ENCODE results near the gene KCTD1.

Gene KCTD1

DNA sequence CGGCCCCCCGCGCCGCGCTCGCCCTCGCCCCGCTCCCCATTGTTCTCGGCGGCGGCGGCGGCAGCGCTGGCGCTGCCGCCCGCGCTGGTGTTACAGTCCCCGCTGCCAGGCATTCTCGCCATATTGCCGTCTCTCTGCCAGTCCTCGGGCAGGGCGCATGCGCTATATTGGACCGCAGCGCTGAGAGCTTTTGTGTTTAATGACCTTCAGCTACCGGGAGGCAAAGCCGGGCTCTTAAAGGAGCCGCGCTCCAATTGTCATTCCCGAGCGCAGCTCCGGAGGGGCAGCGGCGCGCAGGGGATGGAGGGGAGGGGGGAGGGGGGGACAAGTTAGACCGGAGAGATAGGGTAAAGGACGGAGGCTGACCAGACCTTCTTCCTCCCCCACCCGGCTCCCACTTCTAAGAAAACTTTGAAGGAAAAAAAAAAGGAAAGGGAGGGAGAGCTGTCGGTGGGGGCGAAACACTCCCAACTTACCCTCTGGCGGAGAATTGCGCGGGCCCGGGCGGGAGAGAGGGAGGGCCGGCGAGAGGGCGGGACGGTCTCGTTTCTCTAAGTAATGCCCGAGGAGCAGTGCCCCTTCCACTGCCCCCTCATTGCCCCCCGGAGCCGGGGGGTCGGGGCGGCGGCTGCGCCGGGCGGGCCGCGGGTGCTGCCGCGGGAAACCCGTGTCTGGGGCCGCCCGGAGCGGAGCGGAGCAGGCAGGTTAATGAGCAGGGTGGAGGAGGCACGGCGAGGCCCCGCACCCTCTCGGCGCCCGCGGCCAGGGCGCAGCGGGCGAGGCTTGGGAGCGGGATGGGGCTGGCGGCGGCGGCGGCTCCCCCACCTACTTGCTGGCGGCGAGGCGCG lies at the start of gene KCTD1:
KCTD1 (minus strand) TSS at position 139 of the 848 bp plus-strand sequence; CDS start at position 122, 17 bp downstream.
- peak; percentile 94 for DNase-seq

DNA sequence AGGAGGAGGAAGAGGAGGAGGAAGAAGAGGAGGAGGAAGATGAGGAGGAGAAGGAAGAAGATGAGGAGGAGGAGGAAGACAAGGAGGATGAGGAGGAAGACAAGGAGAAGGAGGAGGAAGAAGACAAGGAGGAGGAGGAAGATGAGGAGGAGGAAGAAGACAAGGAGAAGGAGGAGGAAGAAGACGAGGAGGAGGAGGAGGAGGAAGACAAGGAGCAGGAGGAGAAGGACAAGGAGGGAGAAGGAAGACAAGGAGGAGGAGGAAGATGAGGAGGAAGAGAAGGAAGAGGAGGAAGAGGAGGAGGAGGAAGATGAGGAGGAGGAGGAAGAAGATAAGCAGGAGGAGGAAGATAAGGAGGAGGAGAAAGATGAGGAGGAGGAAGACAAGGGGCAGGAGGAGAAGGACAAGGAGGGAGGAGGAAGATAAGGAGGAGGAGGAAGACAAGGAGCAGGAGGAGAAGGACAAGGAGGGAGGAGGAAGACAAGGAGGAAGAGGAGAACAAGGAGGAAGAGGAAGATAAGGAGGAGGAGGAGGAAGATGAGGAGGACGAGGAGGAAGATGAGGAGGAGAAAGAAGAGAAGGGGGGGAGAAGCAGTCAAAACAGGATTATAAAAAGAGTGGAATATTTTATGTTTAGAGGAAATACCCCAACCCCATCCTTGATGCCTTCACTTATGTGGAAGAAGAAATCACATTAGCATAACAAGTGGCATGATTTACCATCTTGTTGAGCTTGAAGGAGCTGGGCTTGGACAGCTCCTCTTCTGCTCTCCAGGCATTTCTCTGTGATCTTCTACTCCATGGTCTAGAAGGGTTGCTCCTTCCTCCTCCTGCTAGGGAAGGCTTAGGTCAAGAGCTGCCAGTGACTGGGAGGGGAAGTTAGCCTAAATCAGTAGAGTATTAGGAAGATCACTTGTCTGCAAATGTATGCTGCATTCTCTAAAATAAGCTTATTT lies 45.3 kb upstream of the KCTD1 start:
- DNase-seq = no peak

DNA sequence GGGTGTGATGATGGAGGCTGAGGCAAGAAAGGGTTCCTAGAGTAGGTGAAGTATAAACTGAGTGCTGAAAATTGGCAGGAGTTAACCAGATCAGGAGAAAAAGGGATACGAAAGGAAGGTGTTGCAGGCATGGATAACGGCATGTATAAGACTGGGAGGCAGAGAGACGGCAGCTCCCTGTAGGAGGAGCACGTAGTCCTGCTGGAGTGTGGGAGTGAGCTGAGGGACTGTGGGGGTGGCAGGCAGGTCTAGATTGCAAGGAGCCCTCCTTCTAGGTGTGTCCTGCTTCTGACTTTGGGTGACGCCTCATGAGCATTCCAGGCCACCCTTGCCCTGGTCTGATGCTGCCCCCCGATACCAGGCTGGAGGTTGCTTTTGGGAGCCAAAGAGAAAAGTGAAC lies 36.4 kb upstream of the KCTD1 start:
- DNase-seq = no peak

DNA sequence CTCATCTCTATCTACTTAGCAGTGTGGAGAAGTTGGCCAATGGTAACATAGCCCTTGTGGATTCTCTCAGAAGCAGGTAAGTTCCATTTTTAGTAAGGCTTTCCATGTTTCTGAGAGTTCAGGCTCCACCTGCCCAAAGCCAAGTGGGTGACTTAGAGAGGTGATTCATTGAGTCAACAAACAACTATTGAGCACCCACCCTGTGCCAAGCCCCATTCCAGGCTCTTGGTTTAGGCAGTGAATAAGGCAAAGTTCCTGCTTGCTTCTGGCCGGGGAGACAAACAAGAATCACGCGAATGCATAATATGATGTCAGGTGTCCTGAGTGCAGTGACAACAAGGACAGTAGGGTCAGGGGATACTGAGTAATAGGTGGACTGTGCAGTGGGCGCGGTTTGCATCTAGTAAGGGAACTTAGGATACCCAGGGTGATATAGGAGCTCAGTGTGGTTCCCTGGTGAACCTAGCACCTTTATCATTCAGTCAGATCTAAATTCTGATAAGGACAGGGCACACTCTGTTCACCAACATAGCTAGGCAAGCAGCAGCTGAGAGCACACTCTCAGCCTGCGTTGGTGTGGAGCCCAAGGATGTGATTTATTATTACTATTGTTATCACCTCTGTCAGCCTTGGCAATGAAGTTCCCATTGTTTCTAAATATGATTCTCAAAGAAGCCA lies 31.7 kb upstream of the KCTD1 start:
- DNase-seq = no peak

DNA sequence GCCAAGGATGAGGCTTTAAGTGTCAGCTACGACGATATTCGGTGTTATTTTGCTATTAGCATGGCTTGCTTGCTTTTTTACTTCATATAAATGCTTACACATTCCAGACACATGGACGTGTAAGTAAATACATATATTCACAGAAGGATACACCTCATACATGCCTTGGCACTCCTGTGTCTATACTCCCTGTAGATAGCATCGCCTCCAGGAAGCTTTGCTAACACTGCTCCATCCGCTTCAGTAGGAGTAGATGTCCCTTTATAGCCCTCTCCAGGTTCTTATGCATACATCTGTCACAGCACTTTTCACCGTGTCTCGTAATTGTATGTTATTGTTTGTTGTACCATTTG lies 27.5 kb upstream of the KCTD1 start:
- DNase-seq = no peak

DNA sequence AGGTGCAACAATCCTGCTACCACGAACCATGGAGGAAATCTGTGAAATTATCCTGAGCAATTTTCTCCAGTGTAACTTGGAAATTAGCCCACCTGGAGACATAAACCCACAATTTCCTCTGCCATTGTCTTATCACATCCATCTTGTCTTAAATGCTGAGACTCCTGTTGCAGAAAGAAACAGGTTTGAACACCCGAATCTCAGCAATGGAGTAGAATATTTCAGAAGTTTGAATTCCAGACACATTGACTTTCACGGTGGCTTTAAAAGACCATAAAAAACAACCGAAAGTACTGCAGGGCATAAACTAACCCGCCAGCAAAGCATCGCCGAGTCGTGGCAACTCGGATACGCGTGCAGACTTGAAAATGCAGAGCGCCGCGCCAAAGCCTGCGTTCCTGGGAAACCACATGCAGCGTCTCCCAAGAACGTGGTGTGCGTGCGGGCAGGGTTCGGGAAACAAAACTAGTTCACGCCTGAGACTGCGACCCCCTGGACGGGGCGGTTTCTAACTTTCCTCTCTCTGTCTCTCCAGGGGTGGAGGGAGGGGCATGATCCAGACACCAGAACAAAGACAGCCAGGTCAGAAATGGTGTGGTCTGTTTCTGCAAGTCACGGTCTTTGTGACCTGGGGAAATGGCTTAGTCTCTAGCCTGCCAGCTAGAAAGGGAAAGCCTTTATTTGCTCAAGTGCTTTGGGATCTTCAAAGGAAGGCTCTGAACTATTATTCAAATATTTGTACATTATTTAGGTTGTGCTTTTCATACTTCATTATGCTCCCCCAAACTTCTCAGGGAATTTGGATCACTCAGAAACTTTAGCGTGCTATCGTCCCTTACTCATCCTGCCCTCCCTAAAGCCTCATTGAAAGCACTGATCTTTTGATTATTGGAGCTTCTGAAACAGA lies 26.9 kb upstream of the KCTD1 start:
- peak; percentile 39 for DNase-seq

DNA sequence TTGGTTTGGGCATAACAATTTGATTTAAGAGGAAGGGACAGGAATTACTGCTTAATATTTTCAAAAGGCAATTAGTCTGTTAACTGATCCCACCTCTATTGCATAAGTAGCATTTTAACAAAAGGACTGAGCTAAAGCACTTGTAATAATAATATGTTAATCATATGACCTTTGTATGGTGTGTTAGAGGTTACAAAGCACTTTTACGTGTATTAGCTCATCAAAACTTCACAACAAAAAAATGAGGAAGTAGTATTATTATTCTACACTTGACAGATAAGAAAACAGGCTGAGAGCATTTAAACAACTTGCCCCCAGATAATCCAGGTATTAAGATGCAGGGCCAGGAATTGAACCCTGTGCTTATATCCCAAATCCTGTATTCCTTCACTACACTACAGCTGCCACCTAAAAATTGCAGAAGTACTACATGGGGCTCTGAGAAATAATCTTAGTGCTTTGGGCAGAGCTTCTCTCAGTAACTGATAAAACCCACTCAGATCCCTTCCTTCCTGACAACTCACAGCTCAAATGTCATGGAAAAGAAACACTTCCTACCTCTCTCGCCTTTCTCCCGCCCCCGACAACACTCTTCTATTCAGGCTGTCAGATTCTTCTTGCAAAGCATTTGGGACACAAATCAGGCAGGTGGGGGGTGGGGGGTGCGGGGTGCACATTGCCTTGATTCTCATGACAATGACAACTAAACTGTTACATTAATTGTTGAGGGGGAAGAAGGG lies 20.7 kb upstream of the KCTD1 start:
- no peak for DNase-seq

DNA sequence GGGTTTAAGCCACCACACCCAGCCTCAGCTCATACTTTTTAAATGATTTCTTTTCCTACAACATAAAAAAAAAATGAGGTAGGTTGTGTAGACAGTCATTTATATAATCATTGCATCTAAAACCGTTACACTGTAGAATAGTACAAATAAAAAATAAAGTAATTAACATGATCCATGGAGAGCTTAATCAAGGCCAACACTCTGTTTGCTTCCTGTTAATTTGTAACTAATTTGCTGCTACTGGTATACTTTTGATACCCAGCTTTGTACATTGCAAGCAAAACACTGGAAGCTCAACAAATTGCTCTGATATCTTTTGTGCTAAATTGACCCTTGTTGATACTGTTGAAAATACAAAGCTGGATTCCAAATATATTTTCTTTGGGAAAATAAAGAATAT lies 20.2 kb upstream of the KCTD1 start:
- no peak for DNase-seq

DNA sequence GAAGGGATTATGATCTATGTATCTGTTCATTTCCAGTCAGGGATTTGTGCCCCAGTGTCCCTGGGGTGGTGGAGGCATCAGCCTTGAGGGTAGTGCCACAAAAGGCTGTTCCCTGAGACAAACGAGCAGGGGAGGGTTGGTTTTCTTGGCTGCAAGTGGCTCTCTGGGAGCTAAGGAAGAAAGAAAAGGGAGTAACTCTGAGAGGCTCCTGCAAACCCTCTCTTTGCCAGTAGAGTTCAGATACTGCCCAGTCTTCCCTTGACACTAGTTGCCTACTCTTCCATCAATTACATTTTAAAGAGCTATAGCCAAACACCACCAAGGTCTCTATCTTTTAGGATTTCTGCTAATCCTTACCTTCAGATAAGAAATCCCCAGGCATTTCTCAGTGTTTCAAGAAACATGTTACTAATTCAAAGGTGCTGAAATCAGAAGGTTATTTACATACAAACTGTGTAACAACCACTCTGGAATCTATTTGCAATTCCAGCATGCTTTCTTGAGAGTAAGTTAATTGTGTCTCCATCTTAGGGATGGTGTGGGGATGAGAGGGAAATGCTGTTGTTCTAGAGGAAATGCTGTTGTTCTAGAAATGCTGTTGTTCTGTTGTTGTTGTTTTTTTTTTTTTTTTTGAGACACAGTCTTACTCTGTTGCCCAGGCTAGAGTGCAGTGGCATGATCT lies 18.7 kb upstream of the KCTD1 start:
- DNase-seq = no peak

DNA sequence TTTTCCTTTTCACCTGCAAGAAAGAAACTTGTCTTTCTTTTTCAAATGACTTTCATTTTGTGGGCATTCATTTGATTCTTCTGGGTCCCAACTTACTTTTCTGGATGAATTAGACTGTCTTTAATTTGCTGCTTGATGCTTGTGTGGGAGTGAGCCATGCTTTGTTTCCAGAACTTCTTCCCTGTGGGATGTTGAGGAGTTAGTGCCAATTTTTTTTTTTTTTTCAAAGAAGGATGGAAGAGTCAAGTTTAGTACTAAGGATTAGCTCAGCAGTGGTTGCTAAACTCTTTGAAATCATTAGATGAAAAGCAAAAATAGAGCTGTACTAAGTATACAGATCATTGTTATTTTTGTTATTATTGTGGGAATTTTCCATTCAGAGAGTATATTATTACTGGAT lies 17.2 kb upstream of the KCTD1 start:
- DNase-seq = no peak

DNA sequence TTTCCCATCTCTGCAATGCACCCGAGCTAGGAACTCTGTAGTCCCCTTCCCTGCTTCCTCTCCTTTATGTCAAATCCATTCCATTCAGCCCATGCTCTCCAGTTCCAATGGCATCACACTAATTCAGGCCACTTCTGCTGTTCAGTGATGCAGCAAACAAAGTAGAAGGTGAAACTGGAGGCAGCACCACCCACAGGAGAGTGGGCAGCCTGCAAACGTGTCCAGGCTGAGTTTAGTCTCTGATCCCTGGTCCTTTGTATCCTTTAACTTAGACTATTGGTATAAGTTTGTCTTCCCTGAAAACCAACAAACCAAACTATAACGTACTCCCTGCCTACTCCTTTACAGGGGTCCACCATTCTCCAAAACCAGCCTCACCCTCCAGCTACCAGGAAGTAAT lies 14.7 kb upstream of the KCTD1 start:
- DNase-seq = no peak

DNA sequence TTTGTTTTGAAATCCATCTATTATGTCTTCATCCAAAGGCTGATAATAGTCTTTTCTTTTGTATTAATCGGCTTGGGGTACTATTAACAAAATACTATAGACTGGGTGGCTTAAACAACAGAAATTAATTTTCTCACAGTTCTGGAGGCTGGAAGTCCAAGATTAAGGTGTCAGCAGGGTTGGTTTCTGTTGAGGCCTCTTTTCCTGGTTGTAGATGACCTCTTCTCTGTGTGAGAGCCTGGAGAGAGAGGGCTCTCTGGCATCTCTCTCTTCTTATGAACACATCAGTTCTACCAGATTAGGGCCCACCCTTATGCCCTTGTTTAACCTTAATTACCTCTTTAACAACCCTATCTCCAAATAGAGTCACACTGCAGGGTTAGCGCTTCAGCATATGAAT lies 14.2 kb upstream of the KCTD1 start:
- DNase-seq = no peak

DNA sequence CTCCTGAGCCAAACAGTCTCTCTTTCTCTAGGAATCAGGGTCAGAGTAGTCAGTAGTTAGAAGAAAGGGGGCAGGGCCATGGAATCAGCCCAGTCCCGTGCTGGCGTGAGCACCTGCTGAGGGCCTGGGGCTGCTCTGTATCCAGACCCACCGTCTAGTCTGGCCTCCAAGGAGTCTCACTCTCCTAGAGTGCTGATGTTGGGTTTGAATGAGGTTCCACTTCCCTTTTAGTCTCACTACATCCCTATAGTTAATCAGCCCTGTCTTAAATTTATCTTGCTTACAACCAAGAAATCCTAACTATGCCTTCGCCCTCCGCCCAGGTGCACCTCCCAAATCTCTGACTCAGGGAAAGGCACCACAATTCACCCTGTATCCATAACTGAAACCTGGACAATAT lies 13.4 kb upstream of the KCTD1 start:
- DNase-seq = peak; percentile 32

DNA sequence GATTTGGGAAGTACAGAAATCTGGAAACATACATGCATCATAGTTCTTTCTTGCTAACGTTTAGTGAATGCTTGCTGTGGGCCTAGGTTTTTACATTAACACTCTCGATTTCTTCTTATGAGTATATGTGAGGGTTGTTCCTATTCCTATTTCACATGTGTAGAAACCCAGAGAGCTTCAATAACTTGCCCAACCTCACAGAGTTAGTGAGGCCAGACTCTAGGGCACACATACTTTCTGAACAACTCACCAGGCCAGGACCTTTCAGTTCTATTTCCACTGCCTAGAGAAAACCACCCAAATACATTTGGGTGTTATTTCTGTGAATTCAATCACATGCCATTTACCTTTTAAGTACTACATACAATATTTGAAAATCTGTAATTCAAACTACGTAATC lies 8.2 kb upstream of the KCTD1 start:
- no peak for DNase-seq

DNA sequence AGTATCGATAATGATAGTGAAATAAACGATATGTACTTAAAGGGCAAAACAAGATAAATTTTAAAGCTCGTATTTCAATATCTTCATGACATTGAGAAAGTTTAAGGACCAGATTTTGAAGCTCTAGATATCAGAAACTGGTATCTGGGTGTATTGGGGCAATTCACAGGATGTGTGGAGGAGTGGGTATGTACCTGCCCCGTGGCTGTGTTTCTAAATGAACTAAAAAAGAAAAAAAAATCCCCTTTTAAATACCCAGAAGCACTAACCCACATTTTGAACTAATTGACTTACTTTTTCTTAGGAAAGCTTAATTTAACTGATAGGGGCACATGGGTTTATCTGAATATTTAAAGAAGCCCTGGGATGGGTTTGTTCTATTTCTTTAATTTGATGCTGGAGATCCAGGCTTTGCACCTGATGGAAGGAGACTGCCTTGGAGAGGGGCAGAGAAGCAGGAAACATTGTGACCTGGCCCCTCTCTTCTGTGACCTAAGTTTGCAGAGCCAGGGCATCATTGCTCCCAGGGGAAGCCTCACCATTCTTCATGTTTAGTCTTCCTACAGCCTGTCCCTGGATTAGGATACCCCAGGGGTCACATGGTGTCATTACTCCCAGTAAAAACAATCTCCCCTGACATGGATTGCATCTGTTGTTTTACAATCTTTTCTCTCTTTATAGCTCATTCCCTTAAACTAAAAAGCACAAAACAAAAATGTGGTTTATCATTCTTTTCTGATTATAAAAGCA lies 7.6 kb upstream of the KCTD1 start:
- DNase-seq = no peak

DNA sequence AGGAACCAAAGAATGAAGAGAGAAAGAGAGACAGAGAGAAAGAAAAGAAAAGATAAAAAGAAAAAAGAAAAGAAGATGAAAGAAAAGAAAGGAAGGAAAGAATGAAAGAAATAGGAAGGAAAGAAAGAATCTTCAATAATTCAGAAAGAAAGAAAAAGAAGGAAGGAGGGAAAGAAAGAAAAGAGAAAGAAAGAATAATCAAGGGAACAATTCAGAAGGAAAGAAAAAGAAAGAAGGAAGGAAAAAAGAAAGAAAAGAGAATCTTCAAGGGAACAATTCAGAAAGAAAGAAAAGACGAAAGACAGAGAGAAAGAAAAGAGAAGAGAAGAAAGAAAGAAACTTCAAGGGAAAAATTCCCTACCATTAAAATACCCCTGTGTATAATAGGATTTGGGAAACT lies 5.6 kb upstream of the KCTD1 start:
- no peak for DNase-seq

DNA sequence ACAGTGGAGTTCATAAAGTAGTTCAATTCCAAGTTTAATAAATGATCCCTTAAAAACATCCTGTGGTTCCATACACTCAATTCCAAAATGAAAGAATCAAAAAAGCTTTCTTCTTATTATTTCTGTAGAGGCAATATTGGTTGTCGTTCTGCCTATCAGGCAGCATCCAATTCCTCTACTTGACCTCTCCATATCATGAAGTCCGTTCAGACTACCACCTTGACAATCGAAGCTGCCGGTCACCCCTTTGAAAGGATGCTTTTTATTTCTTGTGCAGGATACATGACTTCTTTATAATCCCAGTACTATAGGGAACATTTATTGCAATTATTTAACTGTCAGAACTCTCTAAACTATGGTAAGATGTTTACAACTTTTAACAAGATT lies 3.3 kb upstream of the KCTD1 start:
- DNase-seq = no peak

DNA sequence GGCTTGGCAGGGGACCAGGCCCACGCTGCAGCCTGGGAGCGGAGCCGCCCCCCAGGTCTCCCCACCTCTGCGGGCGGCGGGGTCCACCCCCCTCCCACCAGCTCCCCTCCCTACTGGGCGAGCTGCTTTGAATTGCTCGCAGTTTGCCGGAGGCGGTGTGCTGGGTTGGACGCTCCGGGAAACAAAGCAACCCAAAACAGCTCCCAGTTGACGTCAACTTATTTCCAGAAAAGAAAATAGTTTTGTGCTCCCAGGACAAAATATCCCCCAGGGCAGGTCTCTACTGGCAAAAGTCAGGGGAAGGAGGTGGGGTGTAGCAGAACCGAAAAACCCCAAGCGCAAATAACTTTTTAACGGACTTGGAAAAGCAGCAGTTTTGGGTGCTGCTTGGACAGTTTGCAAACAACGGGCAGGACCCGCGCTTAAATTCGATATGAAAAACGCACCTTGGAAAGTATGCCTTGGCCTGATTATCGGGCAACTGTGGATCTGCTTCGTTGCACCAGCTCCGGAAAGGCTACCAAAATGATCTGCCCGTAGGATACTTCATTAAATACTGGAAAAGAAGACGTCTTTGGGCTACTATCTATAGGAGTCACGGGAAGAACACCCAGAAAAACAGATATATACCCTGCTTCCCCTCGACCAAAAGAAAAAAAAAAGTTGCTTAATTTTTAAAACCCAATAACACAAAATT lies 2.8 kb upstream of the KCTD1 start:
- DNase-seq = no peak

DNA sequence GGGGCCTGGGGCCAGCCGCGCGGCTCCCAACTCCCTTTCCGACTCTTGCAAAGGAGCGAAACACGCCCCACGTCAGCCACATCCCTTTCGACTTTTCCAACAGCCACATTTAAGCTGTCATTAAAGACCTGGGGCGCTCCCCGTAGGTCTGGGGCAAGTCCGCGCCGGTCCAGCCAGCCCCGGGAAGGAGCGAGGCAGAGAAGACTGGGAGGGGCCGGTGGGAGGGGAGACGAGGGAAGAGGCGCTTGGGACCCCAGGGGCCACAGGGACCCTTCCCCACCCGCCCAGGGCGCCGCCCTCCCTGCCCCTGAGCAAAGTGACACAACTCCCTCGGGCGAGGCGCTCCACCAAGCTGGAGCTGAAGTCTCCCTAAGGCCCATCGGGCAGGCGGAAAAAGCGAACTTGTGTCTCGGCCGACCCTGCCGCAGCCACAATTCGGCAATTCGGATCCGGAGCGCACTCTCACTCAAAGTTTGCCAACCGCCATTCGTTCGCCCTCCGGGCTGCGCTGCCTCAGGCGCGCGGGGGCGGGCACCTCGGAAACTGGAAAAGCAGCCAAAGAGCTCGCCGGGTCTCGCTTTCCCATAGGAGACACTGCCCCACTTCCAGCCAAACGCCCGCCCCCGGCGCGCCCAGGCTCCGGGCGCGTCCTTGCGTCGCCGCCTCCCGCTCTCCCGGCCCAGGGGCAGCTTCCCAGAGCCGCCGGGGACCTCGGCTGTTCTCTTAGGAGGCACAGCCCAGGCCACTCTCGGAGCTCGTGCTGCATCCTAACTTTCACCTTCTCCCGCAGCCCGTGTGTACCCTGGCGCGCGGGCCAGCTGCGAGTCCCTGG lies 1.1 kb upstream of the KCTD1 start:
- DNase-seq = peak; percentile 48
